H9 (cell line): Measurements from ENCODE around the gene MICB. TPM values are rescaled to one million over a fixed set of nuclear protein-coding genes. Genes with fewer than 3 reads are reported as not detected.

ENCODE experiments used
- DNase-seq: peaks from one replicate; pipeline ENCODE4 v3.0.0-alpha.2; 2017
- H2AFZ ChIP-seq: one replicate; pipeline ENCODE4 v1.6.1; 2013; ENCODE audit warnings: mild to moderate bottlenecking, low read length, control low read depth, moderate library complexity
- H2AK5ac ChIP-seq: 2 replicates; pipeline ENCODE4 v1.6.1; 2013; ENCODE audit warnings: low read length, control low read depth, mixed read lengths; ENCODE audit not compliant: insufficient read length
- H2BK120ac ChIP-seq: one replicate; pipeline ENCODE4 v1.6.1; 2013; ENCODE audit warnings: low read depth, mild to moderate bottlenecking, low read length, control low read depth, inconsistent platforms; ENCODE audit not compliant: poor library complexity, severe bottlenecking
- H2BK12ac ChIP-seq: 2 replicates; pipeline ENCODE4 v1.6.1; 2013; ENCODE audit warnings: low read length, control low read depth, mixed read lengths, low read depth; ENCODE audit not compliant: insufficient read length
- H2BK15ac ChIP-seq: 2 replicates; pipeline ENCODE4 v1.6.1; 2013; ENCODE audit warnings: low read depth, low read length, control low read depth
- H2BK20ac ChIP-seq: one replicate; pipeline ENCODE4 v1.6.1; 2013; ENCODE audit warnings: low read depth, mild to moderate bottlenecking, low read length, control low read depth, inconsistent platforms; ENCODE audit not compliant: poor library complexity, severe bottlenecking
- H2BK5ac ChIP-seq: 2 replicates; pipeline ENCODE4 v1.6.1; 2013; ENCODE audit warnings: low read length, control low read depth, mixed read lengths; ENCODE audit not compliant: insufficient read length
- H3K14ac ChIP-seq: 2 replicates; pipeline ENCODE4 v1.6.1; 2013; ENCODE audit warnings: low read length, control low read depth; ENCODE audit not compliant: insufficient read depth
- H3K18ac ChIP-seq: 2 replicates; pipeline ENCODE4 v1.6.1; 2013; ENCODE audit warnings: low read depth, mild to moderate bottlenecking, mixed read lengths, low read length, control low read depth; ENCODE audit not compliant: insufficient read length
- H3K23ac ChIP-seq: 2 replicates; pipeline ENCODE4 v1.6.1; 2013; ENCODE audit warnings: low read length, control low read depth, mixed read lengths, low read depth; ENCODE audit not compliant: insufficient read length
- H3K23me2 ChIP-seq: 2 replicates; pipeline ENCODE4 v1.6.1; 2013; ENCODE audit warnings: low read depth, mild to moderate bottlenecking, mixed read lengths, low read length, control low read depth; ENCODE audit not compliant: insufficient read length, poor library complexity, severe bottlenecking
- H3K27ac ChIP-seq: 2 replicates; pipeline ENCODE4 v1.5.1; 2013; ENCODE audit warnings: low read length, control low read depth, mixed read lengths, low read depth; ENCODE audit not compliant: insufficient read length
- H3K27me3 ChIP-seq: 2 replicates; pipeline ENCODE4 v1.6.1; 2013; ENCODE audit warnings: low read length, control low read depth, inconsistent platforms; ENCODE audit not compliant: insufficient read depth
- H3K4ac ChIP-seq: 2 replicates; pipeline ENCODE4 v1.6.1; 2013; ENCODE audit warnings: low read depth, mild to moderate bottlenecking, control low read depth, inconsistent platforms, low read length, moderate library complexity
- H3K4me1 ChIP-seq: 2 replicates; pipeline ENCODE4 v1.6.1; 2013; ENCODE audit warnings: low read length, control low read depth, inconsistent platforms; ENCODE audit not compliant: insufficient read depth
- H3K4me2 ChIP-seq: 2 replicates; pipeline ENCODE4 v1.6.1; 2013; ENCODE audit warnings: low read length, control low read depth, mixed read lengths; ENCODE audit not compliant: insufficient read length, insufficient read depth
- H3K56ac ChIP-seq: 2 replicates; pipeline ENCODE4 v1.6.1; 2013; ENCODE audit warnings: low read depth, mild to moderate bottlenecking, mixed read lengths, low read length, control low read depth; ENCODE audit not compliant: insufficient read length
- H3K79me1 ChIP-seq: 2 replicates; pipeline ENCODE4 v1.6.1; 2013; ENCODE audit warnings: low read depth, mild to moderate bottlenecking, moderate library complexity, low read length, control low read depth, inconsistent platforms; ENCODE audit not compliant: insufficient read depth, poor library complexity, severe bottlenecking
- H3K79me2 ChIP-seq: 2 replicates; pipeline ENCODE4 v1.6.1; 2013; ENCODE audit warnings: low read length, control low read depth, inconsistent platforms; ENCODE audit not compliant: insufficient read depth
- H3K9ac ChIP-seq: 2 replicates; pipeline ENCODE4 v1.6.1; 2013; ENCODE audit warnings: low read length, control low read depth, mixed read lengths; ENCODE audit not compliant: insufficient read length; ENCODE audit errors: extremely low read depth
- H3K9me3 ChIP-seq: one replicate; pipeline ENCODE4 v1.6.1; 2013; ENCODE audit warnings: low read depth, low read length, inconsistent platforms; ENCODE audit not compliant: control insufficient read depth
- H3T11ph ChIP-seq: one replicate; pipeline ENCODE4 v1.6.1; 2013; ENCODE audit warnings: mild to moderate bottlenecking, low read length, control low read depth, inconsistent platforms
- H4K20me1 ChIP-seq: one replicate; pipeline ENCODE4 v1.6.1; 2013; ENCODE audit not compliant: control insufficient read depth, insufficient read length, insufficient read depth
- H4K5ac ChIP-seq: 2 replicates; pipeline ENCODE4 v1.6.1; 2013; ENCODE audit warnings: low read depth, mild to moderate bottlenecking, mixed read lengths, low read length, control low read depth; ENCODE audit not compliant: insufficient read length
- H4K8ac ChIP-seq: replicated peaks from 2 replicates; pipeline ENCODE4 v1.6.1; 2013; ENCODE audit warnings: low read length, control low read depth, mixed read lengths, low read depth; ENCODE audit not compliant: insufficient read length
- H4K91ac ChIP-seq: 2 replicates; pipeline ENCODE4 v1.6.1; 2013; ENCODE audit warnings: low read depth, mild to moderate bottlenecking, moderate library complexity, mixed read lengths, low read length, control low read depth; ENCODE audit not compliant: insufficient read length
- H3K27ac Mint-ChIP-seq, 3 experiments: 2 replicates in 2 of 3; 3 replicates in 1 of 3; pipeline ENCODE4 v1.8.0; 2020 to 2021; ENCODE audit warnings: mixed read lengths in 3 of 3, mild to moderate bottlenecking in 1 of 3, moderate library complexity in 1 of 3
- H3K27me3 Mint-ChIP-seq: 2 replicates; pipeline ENCODE4 v1.8.0; 2021; ENCODE audit warnings: low read depth, mild to moderate bottlenecking, moderate library complexity, mixed read lengths
- H3K36me3 Mint-ChIP-seq, 3 experiments: 2 replicates in 2 of 3; 3 replicates in 1 of 3; pipeline ENCODE4 v1.8.0; 2020 to 2021; ENCODE audit warnings: low read depth in 3 of 3, mixed read lengths in 3 of 3; ENCODE audit not compliant: insufficient read depth in 1 of 3
- H3K4me1 Mint-ChIP-seq, 2 experiments: 2 replicates each; pipeline ENCODE4 v1.8.0; 2020; ENCODE audit warnings: mixed read lengths in 2 of 2
- H3K4me3 Mint-ChIP-seq, 2 experiments: 2 replicates in 1 of 2; 3 replicates in 1 of 2; pipeline ENCODE4 v1.8.0; 2020 to 2021; ENCODE audit warnings: mild to moderate bottlenecking in 2 of 2, mixed read lengths in 2 of 2, moderate library complexity in 1 of 2
- H3K9me3 Mint-ChIP-seq, 2 experiments: 2 replicates in 1 of 2; 3 replicates in 1 of 2; pipeline ENCODE4 v1.8.0; 2020; ENCODE audit warnings: mild to moderate bottlenecking in 2 of 2, mixed read lengths in 2 of 2, moderate library complexity in 1 of 2
- WGBS: extraction: QIAGEN DNeasy Blood & Tissue Kit; methylation state at CpG from one replicate; pipeline ENCODE4 v1.1.7; 2013; ENCODE audit warnings: missing lambda C conversion rate, low lambda C conversion rate, mixed read lengths; ENCODE audit not compliant: insufficient read length; ENCODE audit errors: extremely low coverage; 5-methylcytosine and 5-hydroxymethylcytosine counted together
- total RNA-seq: library from RNA; stranded (reverse); gene quantifications from 2 replicates; pipeline ENCODE4 v1.2.1, GENCODE V29; 2021
- TF ChIP-seq, protein P1 (sequence below): fragments of 200-600 bp; sonication (generic); conservative IDR thresholded peaks from 3 replicates; pipeline ENCODE4 v1.8.0; 2021; ENCODE audit warnings: antibody characterized with exemption, mild to moderate bottlenecking

The MICB gene
- total RNA-seq, 1 experiment from 2014 or later: 6.2 TPM

- no peaks in the 10 kb centered on the region for H3K27me3 Mint-ChIP-seq
- Histone ChIP-seq H4K91ac (no peak overlapping the region), H3K56ac (no peak overlapping the region), H4K20me1 (no peaks in the 10 kb centered on the region), H2BK20ac (no peak overlapping the region), H3K23ac (no peak overlapping the region), H3K4me1 (peaks cover 4% of the 10 kb centered on the region; the same call in 1 of the 2 replicates), H4K8ac (no peak overlapping the region), H2BK12ac (no peak overlapping the region), H3K27me3 (no peaks in the 10 kb centered on the region), H3K23me2 (no peaks in the 10 kb centered on the region), H3K4me2 (no peak overlapping the region), H3K4ac (no peak overlapping the region), H3T11ph (no peak overlapping the region), H3K18ac (no peak overlapping the region), H3K79me2 (no peaks in the 10 kb centered on the region), H3K9me3 (no peaks in the 10 kb centered on the region), H2BK120ac (no peak overlapping the region), H2AFZ (no peak overlapping the region), H4K5ac (no peak overlapping the region), H2BK5ac (no peak overlapping the region), H3K9ac (no peak overlapping the region), H2AK5ac (no peak overlapping the region), H3K14ac (no peak overlapping the region), H2BK15ac (no peak overlapping the region), H3K27ac (no peak overlapping the region), H3K79me1 (no peaks in the 10 kb centered on the region)
- WGBS: no CpG with 5 or more reads among the region's 24 CpGs
- no peak overlapping the region for H3K4me3 Mint-ChIP-seq
- peaks cover 14 to 40% (median 31%) of the 10 kb centered on the region in 3 experiments; a peak in 6 of 7 replicates for H3K36me3 Mint-ChIP-seq
- DNase-seq: no peak
- no peaks in the 10 kb centered on the region for H3K9me3 Mint-ChIP-seq
- TF ChIP-seq, protein P1, sequence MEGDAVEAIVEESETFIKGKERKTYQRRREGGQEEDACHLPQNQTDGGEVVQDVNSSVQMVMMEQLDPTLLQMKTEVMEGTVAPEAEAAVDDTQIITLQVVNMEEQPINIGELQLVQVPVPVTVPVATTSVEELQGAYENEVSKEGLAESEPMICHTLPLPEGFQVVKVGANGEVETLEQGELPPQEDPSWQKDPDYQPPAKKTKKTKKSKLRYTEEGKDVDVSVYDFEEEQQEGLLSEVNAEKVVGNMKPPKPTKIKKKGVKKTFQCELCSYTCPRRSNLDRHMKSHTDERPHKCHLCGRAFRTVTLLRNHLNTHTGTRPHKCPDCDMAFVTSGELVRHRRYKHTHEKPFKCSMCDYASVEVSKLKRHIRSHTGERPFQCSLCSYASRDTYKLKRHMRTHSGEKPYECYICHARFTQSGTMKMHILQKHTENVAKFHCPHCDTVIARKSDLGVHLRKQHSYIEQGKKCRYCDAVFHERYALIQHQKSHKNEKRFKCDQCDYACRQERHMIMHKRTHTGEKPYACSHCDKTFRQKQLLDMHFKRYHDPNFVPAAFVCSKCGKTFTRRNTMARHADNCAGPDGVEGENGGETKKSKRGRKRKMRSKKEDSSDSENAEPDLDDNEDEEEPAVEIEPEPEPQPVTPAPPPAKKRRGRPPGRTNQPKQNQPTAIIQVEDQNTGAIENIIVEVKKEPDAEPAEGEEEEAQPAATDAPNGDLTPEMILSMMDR: no peak
- no peak overlapping the region for H3K27ac Mint-ChIP-seq
- peaks cover 4 to 18% of the 10 kb centered on the region in 2 experiments; a peak in 3 of 4 replicates for H3K4me1 Mint-ChIP-seq
Observed at GRCh38 chr6:31557443-31558317, 59.7 kb downstream of the MICB start.
